HG03196 (cell line): ENCODE results near the gene MOV10L1.

Experiments used
- ATAC-seq: cut with Tn5 transposase; IDR thresholded peaks from one replicate; pipeline ENCODE4 v1.9.1; 2021; ENCODE audit not compliant: unreplicated experiment

MOV10L1 gene

DNA sequence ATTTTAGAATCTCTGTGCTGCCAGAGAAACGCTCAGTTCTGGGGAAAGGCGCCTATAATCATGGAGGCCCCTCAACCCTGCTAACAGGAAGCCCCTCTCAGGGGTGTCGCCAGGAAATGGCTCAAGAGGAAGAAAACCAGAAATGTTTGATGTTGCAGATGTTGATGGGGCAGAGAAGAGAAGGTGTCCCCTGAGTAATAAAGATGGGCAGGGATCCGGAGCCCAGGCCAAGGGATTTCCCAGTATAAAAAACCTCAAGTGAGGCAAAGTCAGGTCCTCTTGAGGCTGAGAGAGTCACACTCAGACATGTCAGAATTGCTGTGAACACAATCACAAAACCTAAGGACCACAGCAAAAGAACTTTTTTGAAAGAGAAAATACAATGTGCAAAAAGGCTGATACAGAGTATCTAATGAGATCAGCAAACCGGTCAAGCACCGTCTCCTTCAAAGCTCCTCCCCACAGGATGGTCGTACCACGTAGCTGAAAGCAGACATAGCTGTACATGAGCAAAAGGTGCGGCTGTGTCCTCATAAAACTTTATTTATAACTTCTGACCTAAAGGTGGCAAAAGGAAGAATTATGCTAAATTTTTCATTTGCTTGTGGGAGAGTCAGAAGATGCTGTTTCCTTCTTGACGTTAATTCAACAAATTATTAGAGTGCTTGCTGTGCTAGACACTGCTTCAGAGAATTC lies 12.2 kb downstream of the MOV10L1 start:
- ATAC-seq: no peak

- no peak for ATAC-seq
Measured at GRCh38 chr22:50102946-50103345, 13.1 kb downstream of the MOV10L1 start.

GRCh38 chr22:50104141-50104544 lies 14.3 kb downstream of the MOV10L1 start:
- ATAC-seq: no peak

DNA sequence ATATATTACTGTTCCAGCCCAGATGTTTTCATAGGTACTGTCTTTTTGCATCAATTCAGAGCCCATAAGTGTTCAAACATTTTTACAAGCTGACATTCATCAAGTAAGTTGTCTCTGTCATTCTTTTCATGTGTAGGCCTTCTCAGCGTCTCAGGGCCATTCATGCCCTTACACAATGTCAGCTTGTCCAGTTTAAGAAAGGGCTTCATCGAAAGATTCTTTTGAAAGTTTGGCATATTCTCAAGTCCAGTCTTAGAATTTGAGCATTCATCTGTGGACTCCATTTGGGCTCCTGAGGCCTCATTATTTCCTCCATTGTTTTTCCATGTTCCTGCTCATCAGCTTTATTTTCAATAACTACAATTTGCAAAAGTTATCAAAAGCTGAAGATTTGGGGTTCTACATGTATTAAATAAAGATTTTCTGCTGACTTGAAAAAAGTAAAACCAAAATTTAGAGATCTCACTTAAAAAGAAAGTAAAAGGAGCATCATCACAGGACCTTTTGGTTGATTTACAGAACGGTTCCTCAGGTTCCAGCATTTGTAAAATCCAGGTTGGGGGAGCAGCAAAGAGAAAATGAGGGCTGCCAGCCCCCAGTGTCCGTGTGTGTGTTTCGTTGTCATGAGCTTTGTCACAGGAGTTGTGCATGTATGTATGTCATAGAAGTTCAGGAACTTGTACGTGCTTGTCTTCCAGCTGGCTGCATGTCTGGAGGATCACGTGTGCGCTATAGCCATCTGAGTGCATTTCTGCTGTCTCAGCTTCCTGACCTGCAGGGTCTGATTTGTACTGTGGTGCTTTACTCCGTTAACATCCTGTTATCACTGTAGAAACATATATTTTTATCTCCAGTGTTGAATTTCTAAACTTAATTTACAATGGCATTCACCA lies 15.6 kb downstream of the MOV10L1 start:
- no peak for ATAC-seq

DNA sequence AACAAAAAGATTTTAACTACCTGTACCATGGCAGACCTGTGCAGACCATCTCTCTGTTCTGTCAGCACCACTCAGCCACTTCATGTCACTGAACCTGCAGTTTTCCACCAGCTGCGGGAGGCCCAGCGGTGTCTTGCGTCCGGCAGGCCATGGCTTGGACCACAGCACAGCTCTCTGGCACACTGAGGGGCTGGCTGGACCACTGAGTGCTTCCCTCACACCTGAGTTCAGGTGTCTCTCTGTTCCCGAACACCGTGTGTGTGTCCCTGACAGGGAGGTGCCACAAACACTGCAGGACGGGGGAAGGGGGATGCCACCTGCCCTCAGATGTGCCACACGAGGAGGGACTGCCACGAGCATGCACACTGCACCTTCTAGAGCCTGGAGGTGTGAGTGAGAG lies 17.7 kb downstream of the MOV10L1 start:
- ATAC-seq: no peak

DNA sequence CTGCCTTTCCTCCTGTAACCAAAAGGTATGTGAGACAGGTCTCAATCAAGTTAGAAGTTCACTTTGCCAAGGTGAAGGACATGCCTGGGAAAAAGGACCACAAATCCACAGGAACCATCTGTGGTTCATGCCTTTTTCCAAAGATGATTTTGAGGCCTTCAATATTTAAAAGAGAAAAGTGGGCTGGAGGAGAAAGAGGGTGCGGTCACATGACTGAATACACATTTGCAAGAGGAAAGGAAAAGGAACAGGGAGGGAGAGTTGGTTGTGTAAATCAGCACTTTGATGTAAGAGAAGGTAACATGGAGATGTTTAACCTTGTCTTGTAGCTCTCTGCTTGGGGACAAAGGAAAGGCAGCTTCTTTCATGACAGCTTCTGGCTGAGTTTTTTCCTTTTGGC lies 21.2 kb downstream of the MOV10L1 start:
- ATAC-seq: no peak

DNA sequence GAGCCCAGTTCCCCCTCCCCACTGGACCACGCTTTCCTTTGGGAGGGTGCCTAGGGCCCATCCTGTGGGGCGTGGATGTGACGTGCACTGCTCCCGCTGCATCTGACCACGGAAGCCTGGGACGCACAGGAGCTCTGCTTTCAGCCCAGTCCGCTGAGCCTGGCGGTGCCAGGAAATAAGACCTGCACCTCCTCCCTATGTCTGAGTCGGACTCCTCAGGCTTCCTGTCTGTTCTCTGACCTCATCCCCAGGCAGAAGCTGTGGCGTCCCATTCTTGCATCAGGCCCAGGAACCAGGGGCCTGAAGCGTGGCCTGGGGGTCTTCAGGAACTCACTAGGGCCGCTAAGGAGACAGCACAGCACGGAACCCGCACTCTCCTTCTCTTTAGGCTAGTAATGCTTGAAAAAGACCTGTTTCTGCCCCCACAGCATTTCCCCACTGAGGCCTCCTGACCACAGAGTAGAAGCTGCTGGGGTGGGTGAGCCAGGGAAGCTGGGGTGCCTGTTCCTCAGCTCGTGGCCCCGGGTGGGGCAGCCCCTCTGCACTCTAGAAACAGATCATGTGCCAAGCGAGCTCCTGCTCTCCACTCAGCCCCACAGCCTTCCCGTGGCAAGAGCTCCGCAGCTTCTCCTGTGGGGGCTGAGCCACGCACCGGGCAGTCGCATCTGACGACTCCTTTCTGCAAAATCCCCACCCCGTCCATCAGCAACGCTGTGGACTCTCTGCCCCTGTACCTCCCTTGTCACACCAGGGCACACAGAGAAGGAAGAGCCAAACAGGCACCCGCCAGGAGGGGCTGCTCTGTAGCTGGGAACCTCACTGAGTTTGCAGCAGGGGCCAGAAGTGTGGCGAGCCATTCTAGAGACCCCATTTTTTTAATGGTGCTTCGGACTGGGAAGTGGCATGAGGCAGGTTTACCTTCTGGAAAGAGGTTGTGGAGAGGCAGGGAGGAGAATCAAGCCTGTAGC lies 22.6 kb downstream of the MOV10L1 start:
- ATAC-seq: no peak

DNA sequence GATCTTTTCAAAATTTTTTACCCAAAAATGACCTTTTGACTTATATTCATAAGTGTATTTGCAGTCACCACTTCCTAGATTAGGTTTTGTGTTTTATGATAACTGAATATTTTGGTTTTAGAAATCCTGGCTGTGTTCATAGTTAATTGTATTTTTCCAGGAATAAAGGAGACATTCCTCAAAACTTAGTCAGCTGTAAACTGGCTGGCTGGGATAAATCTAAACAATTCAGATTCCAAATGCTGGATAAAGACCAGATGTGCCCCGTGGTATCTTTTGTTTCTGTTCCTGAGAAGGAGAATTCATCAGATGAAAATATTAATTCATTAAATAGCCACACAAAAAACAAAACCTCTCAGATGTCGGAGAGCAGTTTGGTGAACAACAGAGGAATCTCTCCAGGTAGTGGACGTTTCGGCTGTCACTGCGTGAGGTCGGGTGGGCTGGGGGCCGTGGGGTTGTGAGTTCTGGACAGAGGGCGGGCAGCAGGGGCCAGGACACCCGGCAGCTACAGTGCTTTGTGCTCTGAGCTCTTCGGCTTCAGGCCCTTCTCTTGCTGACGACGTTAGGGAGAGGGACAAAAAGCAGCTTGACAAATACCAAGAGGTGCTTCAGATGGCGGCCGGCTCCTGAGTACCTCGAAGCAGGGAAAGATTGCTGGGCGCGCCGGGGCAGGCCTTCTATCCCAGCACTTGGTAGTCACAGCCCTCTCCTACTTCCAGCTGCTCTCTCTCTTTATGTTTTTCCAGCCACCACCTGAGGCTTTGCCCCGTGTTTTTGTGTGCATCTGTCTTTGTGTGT lies 24.6 kb downstream of the MOV10L1 start:
- no peak for ATAC-seq

- ATAC-seq: no peak
Measured at GRCh38 chr22:50115693-50116092, 25.9 kb downstream of the MOV10L1 start.

GRCh38 chr22:50117168-50117762 lies 27.5 kb downstream of the MOV10L1 start:
- ATAC-seq: no peak

DNA sequence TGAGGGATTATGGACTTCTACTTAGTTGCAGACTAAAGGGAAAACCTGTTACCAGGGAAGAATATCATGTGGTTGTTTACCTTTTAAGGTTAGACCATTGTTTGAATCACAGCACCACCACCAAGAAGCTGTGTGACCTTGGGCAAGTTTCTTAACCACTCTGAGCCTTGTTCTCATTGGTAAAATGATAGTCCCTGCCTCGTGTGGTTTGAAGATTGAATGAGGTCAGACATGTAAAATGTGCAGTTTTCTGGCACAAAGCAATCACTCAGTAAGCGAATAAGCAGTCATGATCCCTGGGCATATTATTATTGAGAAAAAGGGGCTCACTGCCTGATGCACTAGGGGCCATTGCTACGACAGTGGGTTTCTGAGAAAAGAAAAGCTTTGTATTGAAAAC lies 28.3 kb downstream of the MOV10L1 start:
- no peak for ATAC-seq

GRCh38 chr22:50118557-50119168 lies 28.9 kb downstream of the MOV10L1 start:
- no peak for ATAC-seq

- no peak for ATAC-seq
Measured at GRCh38 chr22:50119169-50119767, 29.5 kb downstream of the MOV10L1 start.

DNA sequence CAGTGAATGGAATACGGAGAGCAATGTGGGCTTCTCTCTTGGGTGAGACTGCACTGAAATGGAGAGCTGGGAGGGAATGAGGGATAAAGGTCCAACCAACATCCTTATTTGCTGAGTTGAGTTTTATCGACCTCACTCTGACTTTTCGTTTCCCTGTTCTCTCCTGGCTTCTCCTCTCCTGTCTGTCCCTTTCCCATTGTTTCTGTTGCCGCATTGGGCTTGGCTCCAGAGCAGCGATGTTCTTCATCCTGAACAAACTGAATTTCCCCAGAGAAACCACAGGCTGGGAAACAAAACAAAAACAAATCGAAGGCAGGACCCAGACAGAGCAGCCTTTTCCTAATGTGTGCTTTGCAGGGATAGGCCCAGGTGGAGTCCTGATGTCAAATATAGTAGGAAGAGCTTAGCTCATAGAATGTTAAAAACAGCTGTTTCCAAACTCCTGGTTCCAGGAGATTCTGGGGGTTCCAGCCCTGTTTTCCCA lies 30.0 kb downstream of the MOV10L1 start:
- ATAC-seq: no peak

GRCh38 chr22:50121202-50121740 lies 31.5 kb downstream of the MOV10L1 start:
- no peak for ATAC-seq

DNA sequence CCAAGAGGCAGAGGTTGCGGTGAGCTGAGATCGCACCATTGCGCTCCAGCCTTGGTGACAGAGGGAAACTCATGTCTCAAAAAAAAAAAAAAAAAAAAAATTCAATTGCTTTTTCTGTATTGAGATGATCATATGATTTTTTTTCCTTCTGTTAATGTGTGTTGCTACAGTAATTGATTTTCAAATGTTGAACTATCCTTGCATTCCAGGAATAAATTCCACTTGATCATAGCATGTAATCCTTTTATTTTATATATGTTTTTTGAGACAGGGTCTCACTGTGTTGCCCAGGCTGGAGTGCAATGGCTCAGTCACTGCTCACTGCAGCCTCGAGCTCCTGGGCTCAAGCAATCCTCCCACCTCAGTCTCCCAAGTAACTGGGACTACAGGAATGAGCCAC lies 33.3 kb downstream of the MOV10L1 start:
- ATAC-seq: no peak

DNA sequence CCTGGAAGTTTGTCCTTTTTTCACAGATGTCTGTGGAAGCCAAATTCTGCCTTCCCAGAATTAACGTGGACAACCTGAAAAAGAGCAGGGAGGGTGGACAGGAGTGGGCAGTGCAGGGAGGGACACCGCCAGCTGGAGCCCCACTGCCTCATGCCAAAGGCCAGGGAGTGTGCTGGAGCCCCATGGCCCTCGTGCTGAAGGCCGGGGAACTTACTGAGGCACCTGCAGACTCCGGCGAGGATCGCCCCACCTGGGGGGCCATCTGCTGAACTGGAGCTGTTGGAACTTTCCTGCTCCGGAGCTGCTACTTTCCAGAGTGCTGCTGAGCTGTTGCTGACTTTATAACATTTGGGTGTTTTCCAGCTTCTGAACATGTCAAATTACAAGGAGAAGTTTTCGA lies 35.2 kb downstream of the MOV10L1 start:
- ATAC-seq: no peak

DNA sequence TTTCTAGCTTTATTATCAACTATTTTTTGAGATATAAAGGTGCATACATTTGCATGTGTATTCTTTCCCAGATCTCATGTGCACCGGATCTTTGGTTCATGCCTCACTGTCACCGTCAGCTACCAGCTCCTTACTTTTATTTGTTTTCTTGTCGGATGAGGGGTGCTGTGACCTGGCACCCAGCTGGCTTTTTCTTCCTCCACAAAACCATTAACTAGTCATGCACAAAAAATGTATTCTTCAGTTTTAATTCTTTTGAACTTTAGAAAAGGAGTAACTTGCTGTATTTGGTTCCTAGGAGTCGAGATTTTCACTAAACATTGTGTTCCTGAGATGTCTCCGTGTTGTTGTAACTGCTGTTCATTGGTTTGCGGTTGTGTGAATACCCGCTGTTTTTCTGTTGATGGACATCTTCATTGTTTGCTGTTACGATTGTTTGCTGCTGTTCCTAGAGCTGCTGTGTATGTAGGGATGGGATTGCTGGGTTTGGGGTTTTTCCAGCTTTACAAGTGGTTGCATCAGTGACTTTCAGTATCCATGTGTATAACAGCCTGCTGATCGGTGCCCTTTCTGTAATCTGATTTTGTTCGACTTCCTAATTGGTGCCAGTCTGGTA lies 39.4 kb downstream of the MOV10L1 start:
- no peak for ATAC-seq
